HG02885 (cell line): ENCODE data around the gene FES.
"Not testable (repeated sequence)": the region's sequence is repeated elsewhere in the genome, so short reads cannot be mapped to it uniquely, and the experiment has no call there.

ENCODE experiments used
- ATAC-seq: cut with Tn5 transposase; IDR thresholded peaks from one replicate; pipeline ENCODE4 v1.9.1; 2021; ENCODE audit warnings: mild to moderate bottlenecking; ENCODE audit not compliant: unreplicated experiment, poor library complexity

Gene FES

GRCh38 chr15:90924375-90924774 lies 40.1 kb downstream of the FES start:
- peak; percentile 84 for ATAC-seq

GRCh38 chr15:90926766-90927165 lies 42.5 kb downstream of the FES start:
- not testable (repeated sequence) for ATAC-seq

GRCh38 chr15:90928106-90928505 lies 43.8 kb downstream of the FES start:
- ATAC-seq, result not testable (repeated sequence)

- ATAC-seq, result no peak
Observed at GRCh38 chr15:90929246-90930019, 45.1 kb downstream of the FES start.

- ATAC-seq, result no peak
Observed at GRCh38 chr15:90930861-90931574, 46.7 kb downstream of the FES start.

- no peak for ATAC-seq
Observed at GRCh38 chr15:90931575-90931827, 47.2 kb downstream of the FES start.

- peak; percentile 48 for ATAC-seq
Observed at GRCh38 chr15:90931828-90932659, 47.7 kb downstream of the FES start, which contains the start of gene HDDC3. Gene HDDC3, minus strand, starts transcription at chr15:90932549. Its CDS starts 9 bp downstream, at chr15:90932540.

- ATAC-seq, result no peak
Observed at GRCh38 chr15:90932660-90932991, 48.3 kb downstream of the FES start.

- no peak for ATAC-seq
Observed at GRCh38 chr15:90933301-90933700, 49.0 kb downstream of the FES start.

GRCh38 chr15:90934256-90934948 lies 50.1 kb downstream of the FES start:
- ATAC-seq, result peak; percentile 34

GRCh38 chr15:90934949-90935751 lies 50.8 kb downstream of the FES start, which contains the start of gene UNC45A:
Gene UNC45A, plus strand, starts transcription at chr15:90935285. Its CDS starts 40 bp downstream, at chr15:90935325.
- peak; percentile 71 for ATAC-seq

GRCh38 chr15:90936823-90937222 lies 52.5 kb downstream of the FES start:
- no peak for ATAC-seq

- ATAC-seq, result no peak
Observed at GRCh38 chr15:90938261-90938660, 54.0 kb downstream of the FES start.

- no peak for ATAC-seq
Observed at GRCh38 chr15:90939756-90940155, 55.5 kb downstream of the FES start.

- no peak for ATAC-seq
Observed at GRCh38 chr15:90941038-90941437, 56.7 kb downstream of the FES start.

GRCh38 chr15:90942354-90943120 lies 58.2 kb downstream of the FES start:
- no peak for ATAC-seq

- no peak for ATAC-seq
Observed at GRCh38 chr15:90945091-90945490, 60.8 kb downstream of the FES start.
